GM20000 (cell line): ENCODE results near the gene LTF.

ENCODE experiments used
- DNase-seq: peaks from one replicate; pipeline ENCODE4 v3.0.0; 2012; ENCODE audit warnings: low spot score
- CTCF ChIP-seq: IDR thresholded peaks from 2 replicates; pipeline ENCODE4 v1.5.1; 2012; ENCODE audit warnings: mild to moderate bottlenecking, control low read depth; ENCODE audit errors: extremely low read depth, missing control alignments

The LTF gene

GRCh38 chr3:46464326-46465195, at the start of gene LTF:
Gene LTF (minus strand): TSS chr3:46464905. CDS start chr3:46464867, 38 bp downstream.
- TF ChIP-seq CTCF: no peak
- DNase-seq: no peak

DNA sequence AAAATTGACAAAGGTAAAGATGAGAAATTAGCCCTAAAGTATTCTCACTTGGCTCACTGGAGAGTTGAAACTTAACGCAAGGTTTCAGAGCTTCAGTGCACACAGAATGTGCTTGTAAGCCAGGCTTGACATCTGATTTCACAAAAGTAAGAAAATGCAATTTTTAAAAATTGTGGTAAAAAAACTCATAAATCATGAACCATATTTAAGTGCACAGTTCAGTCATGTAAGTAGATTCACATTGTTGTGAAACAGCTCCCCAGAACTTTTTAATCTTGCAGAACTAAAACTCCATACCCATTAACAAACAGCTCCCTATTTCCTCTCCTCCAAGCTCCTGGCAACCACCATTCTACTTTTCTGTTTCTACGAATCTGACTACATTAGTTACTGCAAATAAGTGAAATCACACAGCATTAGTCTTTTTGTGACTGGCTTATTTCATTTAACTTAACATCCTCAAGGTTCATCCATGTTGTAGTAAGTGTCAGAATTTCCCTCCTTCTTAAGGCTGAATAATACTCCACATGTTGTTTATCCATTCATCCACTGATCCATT, 47.6 kb upstream of the LTF start:
- no peak for TF ChIP-seq CTCF
- no peak for DNase-seq

DNA sequence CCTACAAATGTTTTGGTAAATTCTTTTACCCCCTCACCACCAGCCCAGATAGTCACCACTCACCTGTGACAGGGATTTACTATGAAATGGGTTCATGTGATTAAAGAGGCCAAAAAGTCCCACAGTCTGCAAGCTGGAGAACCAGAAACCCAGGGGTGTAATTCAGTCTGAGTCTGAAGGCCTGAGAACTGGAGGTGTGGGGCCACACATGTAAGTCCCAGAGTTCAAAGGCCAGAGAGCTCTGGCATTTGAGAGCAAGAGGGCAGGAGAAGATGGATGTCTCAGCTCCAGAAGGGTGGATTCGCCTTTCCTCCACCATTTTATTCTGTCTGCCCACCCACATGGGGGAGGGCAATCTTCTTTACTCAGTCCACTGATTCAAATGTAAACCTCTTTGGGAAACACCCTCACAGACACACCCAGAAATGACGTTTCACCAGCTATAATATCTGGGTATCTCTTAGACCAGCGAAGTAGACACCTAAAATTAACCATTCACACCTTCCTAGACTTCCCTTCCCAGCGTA, 45.0 kb upstream of the LTF start:
- TF ChIP-seq CTCF: no peak
- DNase-seq: no peak

DNA sequence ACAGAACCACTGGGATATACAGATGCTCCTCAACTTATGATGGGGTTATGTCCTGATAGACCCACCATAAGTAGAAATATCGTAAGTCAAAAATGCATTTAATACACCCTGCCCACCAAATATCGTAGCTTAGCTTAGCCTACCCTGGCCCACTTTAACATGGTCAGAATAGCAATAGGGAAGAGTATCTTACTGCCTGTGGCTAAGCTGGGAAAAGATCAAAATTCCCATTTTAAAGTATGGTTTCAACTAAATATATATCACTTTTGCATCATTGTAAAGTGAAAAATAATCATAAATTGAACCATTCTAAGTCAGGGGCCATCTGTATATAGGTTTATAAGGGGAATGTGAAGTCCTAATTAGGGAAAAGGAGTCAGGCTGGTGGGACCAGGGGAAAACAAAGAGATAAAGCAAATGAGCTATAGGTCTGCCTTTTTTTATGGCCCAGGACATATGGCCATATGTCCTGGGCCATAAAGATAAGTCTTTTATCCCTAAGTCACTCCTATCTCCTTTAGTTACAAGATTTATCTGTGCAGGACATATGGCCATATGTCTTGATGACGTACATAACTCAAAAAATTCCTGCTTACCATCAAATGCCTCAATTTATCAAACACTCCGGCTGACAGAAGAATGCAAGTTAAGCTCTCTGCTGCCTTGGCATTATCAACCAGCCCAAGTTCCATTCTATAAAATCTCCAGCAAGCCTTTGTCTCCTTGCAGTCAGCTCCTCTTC, 44.3 kb upstream of the LTF start:
- TF ChIP-seq CTCF: no peak
- DNase-seq: no peak

- no peak for DNase-seq
- TF ChIP-seq CTCF: no peak
Observed at GRCh38 chr3:46506526-46506925, 41.8 kb upstream of the LTF start.

- no peak for TF ChIP-seq CTCF
- no peak for DNase-seq
Observed at GRCh38 chr3:46505953-46506352, 41.2 kb upstream of the LTF start.

GRCh38 chr3:46504789-46505188, 40.1 kb upstream of the LTF start:
- no peak for TF ChIP-seq CTCF

More at GRCh38 chr3:46504789-46505188, 40.1 kb upstream of the LTF start:
- DNase-seq: no peak
